Measurements from ENCODE around the gene ANAPC7.

DNA sequence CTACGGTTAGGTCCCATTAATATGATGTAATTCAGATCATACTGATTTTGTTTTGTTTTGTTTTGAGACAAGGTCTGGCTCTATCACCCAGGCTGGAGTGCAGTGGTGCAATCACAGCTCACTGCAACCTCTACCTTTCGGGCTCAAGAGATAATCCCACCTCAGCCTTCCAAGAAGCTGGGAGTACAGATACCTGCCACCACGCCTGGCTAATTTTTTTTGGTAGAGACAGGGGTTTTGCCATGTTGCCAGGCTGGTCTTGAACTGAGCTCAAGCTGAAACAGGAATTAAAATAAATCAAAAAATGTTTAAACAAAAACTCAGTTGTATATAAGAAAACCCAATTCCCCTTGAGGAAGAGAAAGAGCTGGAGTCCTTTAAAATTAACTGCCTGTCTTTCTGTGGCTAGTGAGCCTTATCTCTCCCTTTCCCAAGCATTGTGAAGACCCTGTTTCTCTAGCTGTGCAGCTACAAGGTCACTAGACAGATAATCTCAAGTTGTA lies 17.7 kb upstream of the ANAPC7 start:
- TF ChIP-seq, protein P1, sequence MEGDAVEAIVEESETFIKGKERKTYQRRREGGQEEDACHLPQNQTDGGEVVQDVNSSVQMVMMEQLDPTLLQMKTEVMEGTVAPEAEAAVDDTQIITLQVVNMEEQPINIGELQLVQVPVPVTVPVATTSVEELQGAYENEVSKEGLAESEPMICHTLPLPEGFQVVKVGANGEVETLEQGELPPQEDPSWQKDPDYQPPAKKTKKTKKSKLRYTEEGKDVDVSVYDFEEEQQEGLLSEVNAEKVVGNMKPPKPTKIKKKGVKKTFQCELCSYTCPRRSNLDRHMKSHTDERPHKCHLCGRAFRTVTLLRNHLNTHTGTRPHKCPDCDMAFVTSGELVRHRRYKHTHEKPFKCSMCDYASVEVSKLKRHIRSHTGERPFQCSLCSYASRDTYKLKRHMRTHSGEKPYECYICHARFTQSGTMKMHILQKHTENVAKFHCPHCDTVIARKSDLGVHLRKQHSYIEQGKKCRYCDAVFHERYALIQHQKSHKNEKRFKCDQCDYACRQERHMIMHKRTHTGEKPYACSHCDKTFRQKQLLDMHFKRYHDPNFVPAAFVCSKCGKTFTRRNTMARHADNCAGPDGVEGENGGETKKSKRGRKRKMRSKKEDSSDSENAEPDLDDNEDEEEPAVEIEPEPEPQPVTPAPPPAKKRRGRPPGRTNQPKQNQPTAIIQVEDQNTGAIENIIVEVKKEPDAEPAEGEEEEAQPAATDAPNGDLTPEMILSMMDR (conservative IDR thresholded peaks at IDR 0.05 in 1 of 2, IDR thresholded peaks at IDR 0.05 in 1 of 2; ENCODE audit: low read depth in 1 of 2, low read length in 2 of 2): no peak
- TF ChIP-seq EZH2 (IDR thresholded peaks at IDR 0.05; ENCODE audit: low read length, missing control alignments): no peak

Measured in fibroblast of lung (primary cell).